Epidermal melanocyte (primary cell): ENCODE measurements around the gene RAPGEF4.
"Not testable (repeated sequence)": the region's sequence is repeated elsewhere in the genome, so short reads cannot be mapped to it uniquely, and the experiment has no call there.

ENCODE experiments used
- DNase-seq: peaks from one replicate; pipeline ENCODE4 v3.0.0; 2011; ENCODE audit warnings: low spot score; ENCODE audit not compliant: insufficient read length

The RAPGEF4 gene

GRCh38 chr2:173028671-173029070, 293.0 kb downstream of the RAPGEF4 start:
- DNase-seq: no peak

DNA sequence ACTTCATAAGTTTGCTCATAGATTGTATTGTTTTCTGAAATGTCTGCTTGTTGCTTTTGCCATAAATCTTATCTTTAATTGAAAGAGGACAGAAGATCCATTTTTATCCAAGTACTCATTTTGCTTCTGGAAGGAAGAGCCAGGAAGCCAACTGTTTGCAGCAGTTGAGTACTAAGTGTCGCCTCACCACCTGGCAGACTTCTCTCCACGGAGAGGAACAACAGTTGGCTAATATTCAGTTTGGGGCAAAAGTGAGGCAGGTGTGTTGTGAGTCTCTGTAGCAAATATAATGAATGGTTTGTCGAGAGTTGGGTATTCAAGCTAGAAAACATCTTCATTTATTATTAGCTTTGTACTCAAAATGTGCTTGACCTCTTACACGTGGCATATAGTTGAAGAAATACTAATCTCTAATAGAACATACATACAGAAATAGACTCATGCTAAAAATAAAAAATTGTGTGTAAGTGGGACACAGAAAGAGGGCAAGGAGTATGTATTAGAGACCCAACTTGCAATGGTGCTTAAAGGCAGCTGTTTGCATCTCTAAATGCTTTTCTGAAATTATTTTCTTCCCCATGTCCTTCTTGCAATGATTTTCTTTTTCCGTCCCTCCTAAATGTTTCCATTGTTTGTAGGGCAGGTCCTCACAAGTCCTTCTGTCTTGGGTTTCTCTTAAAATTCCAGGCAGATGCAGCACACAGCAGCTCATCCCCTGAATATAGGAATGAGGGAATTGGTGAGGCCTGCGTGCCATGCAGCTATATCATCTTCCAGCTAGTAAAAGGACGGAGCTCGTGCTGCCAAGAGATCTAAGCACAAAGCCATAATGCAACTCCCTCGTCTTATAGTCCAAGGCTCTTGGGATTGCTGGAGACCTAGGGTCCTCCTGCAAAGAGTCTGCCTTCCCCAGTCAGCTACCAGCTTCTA, 295.2 kb downstream of the RAPGEF4 start:
- no peak for DNase-seq

DNA sequence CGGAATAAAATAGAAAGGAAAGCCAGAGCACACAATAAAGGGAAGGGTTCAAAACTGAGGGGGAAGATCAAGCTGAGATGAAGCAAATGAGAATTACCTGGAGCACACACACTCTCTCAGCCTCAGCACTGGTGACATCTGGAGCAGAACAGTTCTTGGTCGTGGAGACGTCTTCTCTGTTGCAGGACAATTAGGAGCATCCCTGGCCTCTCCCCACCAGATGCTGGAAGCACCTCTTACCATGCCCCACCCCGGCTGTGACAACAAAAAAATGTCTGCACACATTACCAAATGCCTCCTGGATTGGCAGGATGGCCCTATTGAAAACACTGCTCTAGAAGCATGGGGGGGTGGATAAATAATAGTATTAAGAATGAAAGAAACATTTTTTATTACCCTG, 296.4 kb downstream of the RAPGEF4 start:
- DNase-seq: no peak

GRCh38 chr2:173033084-173033483, 297.4 kb downstream of the RAPGEF4 start:
- DNase-seq: no peak

- DNase-seq: no peak
Measured at GRCh38 chr2:173034143-173034542, 298.5 kb downstream of the RAPGEF4 start.

DNA sequence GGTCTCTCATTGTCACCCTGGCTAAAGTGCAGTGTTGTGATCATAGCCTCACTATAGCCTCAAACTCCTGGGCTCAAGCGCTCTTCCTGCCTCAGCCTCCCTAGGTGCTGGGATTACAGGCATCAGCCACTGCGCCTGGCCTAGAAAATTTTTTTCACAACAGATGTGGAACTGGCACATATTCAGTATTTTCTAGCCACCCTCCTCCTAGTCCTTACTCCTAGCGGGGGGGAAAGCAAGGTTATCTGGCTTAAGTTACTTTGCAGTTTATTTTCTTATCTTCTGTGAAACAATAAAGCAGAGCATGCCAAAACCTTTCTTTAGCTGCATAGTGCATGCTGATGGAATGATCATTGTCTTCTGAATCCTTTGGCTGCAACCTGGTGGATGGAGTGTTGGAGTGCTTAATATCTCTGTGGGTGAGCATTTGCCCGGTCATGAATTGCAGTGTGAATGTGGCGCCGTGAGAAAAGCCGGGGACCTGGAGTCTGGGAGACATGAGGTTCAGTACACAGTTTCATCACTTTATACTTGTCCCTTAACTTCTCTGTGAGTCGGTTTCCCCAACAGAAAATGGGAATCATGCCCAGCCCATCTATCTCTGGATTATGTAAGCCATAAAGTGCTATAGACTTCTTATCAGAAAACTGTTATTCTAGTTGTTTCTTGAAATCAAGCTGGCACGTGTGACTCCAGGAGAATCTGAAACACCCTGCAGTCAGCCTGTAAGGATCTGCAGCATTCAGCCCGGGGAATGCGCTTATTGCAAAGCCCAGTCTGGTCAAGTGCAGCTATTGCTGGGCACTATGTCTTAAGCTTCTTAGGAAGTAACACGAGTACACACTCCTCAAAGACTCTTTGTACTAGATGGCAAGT, 301.8 kb downstream of the RAPGEF4 start:
- no peak for DNase-seq

DNA sequence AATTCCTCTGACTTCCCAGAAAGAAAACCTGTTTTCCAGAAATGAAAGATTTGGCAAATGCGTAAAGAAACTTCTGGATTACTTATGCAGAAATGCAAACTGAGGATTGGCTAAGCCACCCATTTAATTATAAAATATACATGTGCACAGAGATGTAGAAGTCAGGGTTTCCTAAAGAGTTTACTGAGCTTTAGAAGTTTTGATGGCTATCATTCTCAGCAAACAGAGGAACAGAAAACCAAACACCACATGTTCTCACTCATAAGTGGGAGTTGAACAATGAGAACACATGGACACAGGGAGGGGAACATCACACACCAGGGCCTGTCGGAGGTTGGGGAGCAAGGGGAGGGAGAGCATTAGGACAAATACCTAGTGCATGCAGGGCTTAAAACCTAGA, 302.6 kb downstream of the RAPGEF4 start:
- not testable (repeated sequence) for DNase-seq

GRCh38 chr2:173040729-173041128, 305.1 kb downstream of the RAPGEF4 start:
- DNase-seq: no peak

DNA sequence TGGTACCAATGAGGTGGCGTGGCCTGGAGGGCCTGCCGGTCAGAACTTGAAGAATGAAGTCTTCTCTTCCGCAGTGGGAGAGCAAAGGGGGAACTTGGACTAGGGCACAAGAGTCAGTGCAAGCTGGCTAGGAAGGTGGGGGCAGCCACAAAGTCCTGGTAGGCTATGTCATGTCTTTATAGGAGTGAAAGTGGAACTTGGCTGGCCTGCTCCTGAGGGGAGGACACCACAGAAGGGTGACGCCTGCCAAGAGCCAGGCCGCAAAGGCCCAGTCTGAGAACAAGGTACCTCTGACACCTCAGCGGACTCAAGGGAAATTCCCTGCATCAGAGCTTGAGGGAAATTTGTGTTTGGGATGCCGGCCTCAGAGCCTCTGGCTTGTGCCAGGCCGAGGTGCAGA, 307.8 kb downstream of the RAPGEF4 start:
- no peak for DNase-seq

DNA sequence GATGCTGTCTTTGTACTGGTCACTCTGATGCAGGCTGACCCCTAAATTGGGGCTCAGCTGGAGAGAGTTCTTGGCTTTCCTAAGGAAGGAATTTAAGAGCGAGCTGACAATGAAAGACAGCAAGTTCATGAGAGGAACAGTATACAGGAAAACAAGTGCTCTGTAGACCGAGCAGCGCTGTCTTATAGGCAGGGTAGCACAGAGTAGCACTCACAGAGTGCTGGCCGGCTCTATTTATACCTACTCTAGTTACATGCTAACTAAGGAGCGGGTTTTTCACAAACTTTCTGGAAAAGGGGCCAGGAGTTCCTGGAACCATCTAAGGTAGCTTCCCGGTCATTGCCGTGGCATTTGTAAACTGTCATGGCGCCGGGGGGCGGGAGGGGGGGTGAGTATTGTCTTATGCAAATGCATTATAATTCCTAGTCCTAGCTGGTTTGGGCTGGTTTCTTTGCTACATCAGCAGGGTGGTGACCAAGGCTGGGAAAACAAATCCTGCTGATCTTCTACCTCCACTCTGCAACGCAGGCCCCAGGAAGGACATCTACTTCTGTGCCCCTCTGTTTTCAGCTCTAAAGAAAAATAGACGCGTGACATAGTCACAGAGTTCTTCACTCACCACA, 308.4 kb downstream of the RAPGEF4 start:
- no peak for DNase-seq

- DNase-seq: no peak
Measured at GRCh38 chr2:173044686-173045085, 309.0 kb downstream of the RAPGEF4 start.

GRCh38 chr2:173045181-173045580, 309.5 kb downstream of the RAPGEF4 start:
- no peak for DNase-seq

DNA sequence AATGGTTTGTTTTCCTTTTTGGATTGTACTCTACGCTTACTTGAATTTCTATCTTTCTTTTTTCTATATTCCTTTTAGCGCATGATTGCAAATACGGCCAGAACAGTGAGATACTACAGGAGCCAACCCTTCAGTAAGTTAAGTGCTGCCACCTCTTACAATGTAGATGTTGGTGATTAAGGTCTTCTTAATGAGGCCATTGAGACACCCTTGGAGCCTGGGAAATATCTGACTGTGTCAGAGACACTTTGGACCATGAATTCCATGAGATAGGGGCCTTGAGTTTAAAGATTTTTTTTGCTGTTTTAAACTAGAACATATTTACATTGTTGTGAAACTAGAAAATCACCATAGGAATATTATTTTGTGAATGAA, 312.9 kb downstream of the RAPGEF4 start:
- DNase-seq: no peak

GRCh38 chr2:173048897-173049661, 313.4 kb downstream of the RAPGEF4 start:
- no peak for DNase-seq

GRCh38 chr2:173049831-173050230, 314.2 kb downstream of the RAPGEF4 start:
- no peak for DNase-seq

GRCh38 chr2:173050684-173051083, 315.0 kb downstream of the RAPGEF4 start:
- no peak for DNase-seq

- no peak for DNase-seq
Measured at GRCh38 chr2:173051463-173052215, 316.0 kb downstream of the RAPGEF4 start.

DNA sequence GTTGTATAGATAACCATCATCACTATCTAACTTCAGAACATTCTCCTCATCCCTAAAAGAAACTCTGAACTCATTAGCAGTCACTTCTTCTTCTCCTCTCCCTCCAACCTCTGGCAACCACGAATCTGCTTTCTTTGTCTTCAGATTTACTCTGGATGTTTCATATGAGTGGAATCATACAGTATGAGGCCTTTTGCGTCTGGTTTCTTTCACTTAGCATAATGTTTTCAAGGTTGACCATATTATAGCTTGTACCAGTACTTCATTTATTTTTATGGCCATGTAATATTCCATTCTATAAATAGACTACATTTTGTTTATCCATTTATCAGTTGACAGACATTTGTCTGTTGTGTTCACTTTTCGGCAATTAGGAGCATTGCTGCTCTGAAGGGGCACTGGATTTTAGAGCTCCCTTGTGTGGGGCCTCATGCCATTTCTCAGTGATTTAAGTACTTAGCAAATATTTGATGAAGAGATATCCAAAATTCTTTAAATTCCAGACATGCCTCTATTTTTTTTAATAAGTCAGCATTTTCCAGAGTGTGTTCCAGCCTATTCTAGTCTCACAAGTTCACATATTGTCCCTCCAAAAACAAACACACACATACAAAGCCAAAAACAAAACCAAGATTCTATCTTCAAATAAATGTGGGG, 317.5 kb downstream of the RAPGEF4 start:
- no peak for DNase-seq

GRCh38 chr2:173054466-173054865, 318.8 kb downstream of the RAPGEF4 start:
- DNase-seq: no peak
